OCI-LY3 (cell line): ENCODE results near the gene SLC20A1.

ENCODE experiments used
- EZH2phosphoT487 ChIP-seq: fragments of 200-600 bp; shearing (Covaris generic); IDR thresholded peaks from 2 replicates; pipeline ENCODE4 v1.6.1; 2018; ENCODE audit warnings: antibody characterized with exemption, mixed run types, low read depth
- TF ChIP-seq, protein P1 (sequence below): fragments of 200-600, 300-600 bp; sonication (generic); IDR thresholded peaks from 2 replicates; pipeline ENCODE4 v1.5.1; 2014; ENCODE audit warnings: antibody characterized with exemption, low read length, low read depth

GRCh38 chr2:112706170-112706664 is 60.5 kb downstream of the SLC20A1 start:
- TF ChIP-seq EZH2phosphoT487, result no peak
- TF ChIP-seq, protein P1, sequence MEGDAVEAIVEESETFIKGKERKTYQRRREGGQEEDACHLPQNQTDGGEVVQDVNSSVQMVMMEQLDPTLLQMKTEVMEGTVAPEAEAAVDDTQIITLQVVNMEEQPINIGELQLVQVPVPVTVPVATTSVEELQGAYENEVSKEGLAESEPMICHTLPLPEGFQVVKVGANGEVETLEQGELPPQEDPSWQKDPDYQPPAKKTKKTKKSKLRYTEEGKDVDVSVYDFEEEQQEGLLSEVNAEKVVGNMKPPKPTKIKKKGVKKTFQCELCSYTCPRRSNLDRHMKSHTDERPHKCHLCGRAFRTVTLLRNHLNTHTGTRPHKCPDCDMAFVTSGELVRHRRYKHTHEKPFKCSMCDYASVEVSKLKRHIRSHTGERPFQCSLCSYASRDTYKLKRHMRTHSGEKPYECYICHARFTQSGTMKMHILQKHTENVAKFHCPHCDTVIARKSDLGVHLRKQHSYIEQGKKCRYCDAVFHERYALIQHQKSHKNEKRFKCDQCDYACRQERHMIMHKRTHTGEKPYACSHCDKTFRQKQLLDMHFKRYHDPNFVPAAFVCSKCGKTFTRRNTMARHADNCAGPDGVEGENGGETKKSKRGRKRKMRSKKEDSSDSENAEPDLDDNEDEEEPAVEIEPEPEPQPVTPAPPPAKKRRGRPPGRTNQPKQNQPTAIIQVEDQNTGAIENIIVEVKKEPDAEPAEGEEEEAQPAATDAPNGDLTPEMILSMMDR, result no peak
